ENCODE measurements around the gene HOMER2.
"Not testable (repeated sequence)": the region's sequence is repeated elsewhere in the genome, so short reads cannot be mapped to it uniquely, and the experiment has no call there.

HOMER2 gene

DNA sequence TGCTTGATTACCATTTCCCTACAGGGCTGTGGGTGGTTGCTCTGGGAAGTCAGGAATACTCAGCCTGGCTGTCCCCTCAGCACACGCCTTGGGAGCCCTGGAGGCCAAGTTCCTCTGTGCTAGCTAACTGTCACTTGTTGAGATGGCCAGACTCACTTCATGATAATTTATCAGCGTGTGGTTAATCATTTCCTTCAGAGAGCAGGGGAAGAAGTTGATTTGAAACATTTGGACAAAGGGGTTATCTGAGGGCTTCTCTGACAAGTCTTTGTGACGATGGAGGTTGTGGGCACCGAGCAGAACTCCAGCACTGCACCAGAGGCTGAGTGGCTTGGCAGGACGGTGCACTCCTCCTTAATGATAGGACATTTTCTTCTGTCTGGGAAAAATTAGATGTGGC is 81.2 kb downstream of the HOMER2 start:
- TF ChIP-seq RARB (CRISPR knock-in tag; IDR thresholded peaks at IDR 0.05) (no peak), ZNF70 (CRISPR knock-in tag; IDR thresholded peaks at IDR 0.05) (no peak), GLIS3 (CRISPR knock-in tag; IDR thresholded peaks at IDR 0.05) (no peak), ZFP3 (CRISPR knock-in tag; IDR thresholded peaks at IDR 0.05) (no peak), ZNF565 (CRISPR knock-in tag; conservative IDR thresholded peaks at IDR 0.05; ENCODE audit: low read depth) (no peak), TOX (CRISPR knock-in tag; IDR thresholded peaks at IDR 0.05; ENCODE audit: borderline replicate concordance) (no peak), ZFP30 (CRISPR knock-in tag; IDR thresholded peaks at IDR 0.05) (no peak), PPARA (CRISPR knock-in tag; IDR thresholded peaks at IDR 0.05; ENCODE audit: borderline replicate concordance) (no peak)
- TF ChIP-seq, protein P1, sequence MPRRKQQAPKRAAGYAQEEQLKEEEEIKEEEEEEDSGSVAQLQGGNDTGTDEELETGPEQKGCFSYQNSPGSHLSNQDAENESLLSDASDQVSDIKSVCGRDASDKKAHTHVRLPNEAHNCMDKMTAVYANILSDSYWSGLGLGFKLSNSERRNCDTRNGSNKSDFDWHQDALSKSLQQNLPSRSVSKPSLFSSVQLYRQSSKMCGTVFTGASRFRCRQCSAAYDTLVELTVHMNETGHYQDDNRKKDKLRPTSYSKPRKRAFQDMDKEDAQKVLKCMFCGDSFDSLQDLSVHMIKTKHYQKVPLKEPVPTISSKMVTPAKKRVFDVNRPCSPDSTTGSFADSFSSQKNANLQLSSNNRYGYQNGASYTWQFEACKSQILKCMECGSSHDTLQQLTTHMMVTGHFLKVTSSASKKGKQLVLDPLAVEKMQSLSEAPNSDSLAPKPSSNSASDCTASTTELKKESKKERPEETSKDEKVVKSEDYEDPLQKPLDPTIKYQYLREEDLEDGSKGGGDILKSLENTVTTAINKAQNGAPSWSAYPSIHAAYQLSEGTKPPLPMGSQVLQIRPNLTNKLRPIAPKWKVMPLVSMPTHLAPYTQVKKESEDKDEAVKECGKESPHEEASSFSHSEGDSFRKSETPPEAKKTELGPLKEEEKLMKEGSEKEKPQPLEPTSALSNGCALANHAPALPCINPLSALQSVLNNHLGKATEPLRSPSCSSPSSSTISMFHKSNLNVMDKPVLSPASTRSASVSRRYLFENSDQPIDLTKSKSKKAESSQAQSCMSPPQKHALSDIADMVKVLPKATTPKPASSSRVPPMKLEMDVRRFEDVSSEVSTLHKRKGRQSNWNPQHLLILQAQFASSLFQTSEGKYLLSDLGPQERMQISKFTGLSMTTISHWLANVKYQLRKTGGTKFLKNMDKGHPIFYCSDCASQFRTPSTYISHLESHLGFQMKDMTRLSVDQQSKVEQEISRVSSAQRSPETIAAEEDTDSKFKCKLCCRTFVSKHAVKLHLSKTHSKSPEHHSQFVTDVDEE (CRISPR knock-in tag; IDR thresholded peaks at IDR 0.05), result no peak
- TF ChIP-seq, protein P2, sequence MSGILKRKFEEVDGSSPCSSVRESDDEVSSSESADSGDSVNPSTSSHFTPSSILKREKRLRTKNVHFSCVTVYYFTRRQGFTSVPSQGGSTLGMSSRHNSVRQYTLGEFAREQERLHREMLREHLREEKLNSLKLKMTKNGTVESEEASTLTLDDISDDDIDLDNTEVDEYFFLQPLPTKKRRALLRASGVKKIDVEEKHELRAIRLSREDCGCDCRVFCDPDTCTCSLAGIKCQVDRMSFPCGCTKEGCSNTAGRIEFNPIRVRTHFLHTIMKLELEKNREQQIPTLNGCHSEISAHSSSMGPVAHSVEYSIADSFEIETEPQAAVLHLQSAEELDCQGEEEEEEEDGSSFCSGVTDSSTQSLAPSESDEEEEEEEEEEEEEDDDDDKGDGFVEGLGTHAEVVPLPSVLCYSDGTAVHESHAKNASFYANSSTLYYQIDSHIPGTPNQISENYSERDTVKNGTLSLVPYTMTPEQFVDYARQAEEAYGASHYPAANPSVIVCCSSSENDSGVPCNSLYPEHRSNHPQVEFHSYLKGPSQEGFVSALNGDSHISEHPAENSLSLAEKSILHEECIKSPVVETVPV (CRISPR knock-in tag; IDR thresholded peaks at IDR 0.05), result no peak
- TF ChIP-seq, protein P3, sequence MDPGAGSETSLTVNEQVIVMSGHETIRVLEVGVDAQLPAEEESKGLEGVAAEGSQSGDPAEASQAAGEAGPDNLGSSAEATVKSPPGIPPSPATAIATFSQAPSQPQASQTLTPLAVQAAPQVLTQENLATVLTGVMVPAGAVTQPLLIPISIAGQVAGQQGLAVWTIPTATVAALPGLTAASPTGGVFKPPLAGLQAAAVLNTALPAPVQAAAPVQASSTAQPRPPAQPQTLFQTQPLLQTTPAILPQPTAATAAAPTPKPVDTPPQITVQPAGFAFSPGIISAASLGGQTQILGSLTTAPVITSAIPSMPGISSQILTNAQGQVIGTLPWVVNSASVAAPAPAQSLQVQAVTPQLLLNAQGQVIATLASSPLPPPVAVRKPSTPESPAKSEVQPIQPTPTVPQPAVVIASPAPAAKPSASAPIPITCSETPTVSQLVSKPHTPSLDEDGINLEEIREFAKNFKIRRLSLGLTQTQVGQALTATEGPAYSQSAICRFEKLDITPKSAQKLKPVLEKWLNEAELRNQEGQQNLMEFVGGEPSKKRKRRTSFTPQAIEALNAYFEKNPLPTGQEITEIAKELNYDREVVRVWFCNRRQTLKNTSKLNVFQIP (CRISPR knock-in tag; IDR thresholded peaks at IDR 0.05; ENCODE audit: borderline replicate concordance, low read depth), result no peak
- no peak for ATAC-seq

DNA sequence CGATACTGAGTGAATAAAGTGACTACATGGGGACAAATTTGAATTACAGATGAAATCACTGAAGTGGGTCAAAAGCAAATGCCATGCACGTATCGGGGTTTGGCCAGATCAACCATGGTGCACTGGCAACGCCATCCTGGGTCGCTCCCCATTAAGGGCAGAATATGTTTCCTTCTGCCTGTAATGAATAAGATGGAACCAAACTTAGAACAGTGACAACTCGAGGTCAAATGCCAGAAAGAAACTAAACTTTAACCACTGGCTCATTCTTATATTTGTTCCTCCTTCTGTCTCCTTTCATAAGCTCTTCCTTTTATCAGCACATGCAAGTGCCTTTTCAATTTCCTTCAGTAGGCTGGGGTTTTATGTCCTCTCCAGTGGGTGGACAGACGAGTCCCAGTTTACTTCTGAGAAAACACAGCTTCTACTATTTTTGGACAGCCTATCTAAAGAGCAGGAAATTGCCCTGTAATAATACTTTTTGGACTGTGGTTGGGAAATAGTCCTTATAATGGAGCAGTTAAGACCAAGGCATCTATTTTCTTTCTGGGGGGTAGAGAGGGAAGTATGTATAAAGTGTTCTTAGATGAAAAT is 81.7 kb downstream of the HOMER2 start:
- TF ChIP-seq ZC3H10 (CRISPR knock-in tag; IDR thresholded peaks at IDR 0.05) (no peak), TOX (CRISPR knock-in tag; IDR thresholded peaks at IDR 0.05; ENCODE audit: borderline replicate concordance) (no peak), OSR1 (CRISPR knock-in tag; IDR thresholded peaks at IDR 0.05) (no peak), ZFP30 (CRISPR knock-in tag; IDR thresholded peaks at IDR 0.05) (no peak), ISL1 (CRISPR knock-in tag; IDR thresholded peaks at IDR 0.05) (no peak), ZNF565 (CRISPR knock-in tag; conservative IDR thresholded peaks at IDR 0.05; ENCODE audit: low read depth) (no peak), PPARA (CRISPR knock-in tag; IDR thresholded peaks at IDR 0.05; ENCODE audit: borderline replicate concordance) (no peak), TCF4 (CRISPR knock-in tag; IDR thresholded peaks at IDR 0.05; ENCODE audit: borderline replicate concordance) (no peak), RARB (CRISPR knock-in tag; IDR thresholded peaks at IDR 0.05) (no peak), BACH2 (CRISPR knock-in tag; IDR thresholded peaks at IDR 0.05; ENCODE audit: borderline replicate concordance) (no peak), SNAI2 (CRISPR knock-in tag; IDR thresholded peaks at IDR 0.05) (no peak), ZNF8 (CRISPR knock-in tag; IDR thresholded peaks at IDR 0.05) (no peak)
- TF ChIP-seq, protein P4, sequence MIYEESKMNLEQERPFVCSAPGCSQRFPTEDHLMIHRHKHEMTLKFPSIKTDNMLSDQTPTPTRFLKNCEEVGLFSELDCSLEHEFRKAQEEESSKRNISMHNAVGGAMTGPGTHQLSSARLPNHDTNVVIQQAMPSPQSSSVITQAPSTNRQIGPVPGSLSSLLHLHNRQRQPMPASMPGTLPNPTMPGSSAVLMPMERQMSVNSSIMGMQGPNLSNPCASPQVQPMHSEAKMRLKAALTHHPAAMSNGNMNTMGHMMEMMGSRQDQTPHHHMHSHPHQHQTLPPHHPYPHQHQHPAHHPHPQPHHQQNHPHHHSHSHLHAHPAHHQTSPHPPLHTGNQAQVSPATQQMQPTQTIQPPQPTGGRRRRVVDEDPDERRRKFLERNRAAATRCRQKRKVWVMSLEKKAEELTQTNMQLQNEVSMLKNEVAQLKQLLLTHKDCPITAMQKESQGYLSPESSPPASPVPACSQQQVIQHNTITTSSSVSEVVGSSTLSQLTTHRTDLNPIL (CRISPR knock-in tag; IDR thresholded peaks at IDR 0.05; ENCODE audit: low read depth), result no peak

DNA sequence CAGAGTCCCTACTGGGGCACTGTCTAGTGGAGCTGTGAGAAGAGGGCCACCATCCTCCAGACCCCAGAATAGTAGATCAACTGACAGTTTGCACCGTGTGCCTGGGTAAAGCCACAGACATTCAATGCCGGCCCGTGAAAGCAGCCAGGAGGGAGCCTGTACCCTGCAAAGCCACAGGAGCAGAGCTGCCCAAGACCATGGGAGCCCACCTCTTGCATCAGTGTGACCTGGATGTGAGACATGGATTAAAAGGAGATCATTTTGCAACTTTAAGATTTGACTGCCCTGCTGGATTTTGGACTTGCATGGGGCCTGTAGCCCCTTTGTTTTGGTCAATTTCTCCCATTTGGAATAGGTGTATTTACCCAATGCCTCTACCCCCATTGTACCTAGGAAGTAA is 86.5 kb downstream of the HOMER2 start:
- not testable (repeated sequence) for ATAC-seq

More for the DNA sequence above, 81.7 kb downstream of the HOMER2 start:
- ATAC-seq, result no peak

DNA sequence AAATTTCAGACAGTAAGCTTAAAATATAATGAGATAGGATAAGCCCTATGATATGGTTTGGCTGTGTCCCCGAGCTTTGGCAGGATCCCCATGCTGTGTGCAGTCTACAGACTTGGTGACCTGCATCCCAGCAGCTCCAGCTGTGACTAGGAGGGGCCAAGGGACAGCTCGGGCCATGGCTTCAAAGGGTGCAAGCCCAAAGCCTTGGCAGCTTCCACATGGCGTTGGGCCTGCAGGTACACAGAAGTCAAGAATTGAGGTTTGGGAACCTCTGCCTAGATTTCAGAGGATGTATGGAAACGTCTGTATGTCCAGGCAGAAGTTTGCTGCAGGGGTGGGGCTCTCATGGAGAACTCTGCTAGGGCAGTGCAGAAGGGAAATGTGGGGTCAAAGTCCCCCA is 86.9 kb downstream of the HOMER2 start:
- ATAC-seq, result not testable (repeated sequence)

DNA sequence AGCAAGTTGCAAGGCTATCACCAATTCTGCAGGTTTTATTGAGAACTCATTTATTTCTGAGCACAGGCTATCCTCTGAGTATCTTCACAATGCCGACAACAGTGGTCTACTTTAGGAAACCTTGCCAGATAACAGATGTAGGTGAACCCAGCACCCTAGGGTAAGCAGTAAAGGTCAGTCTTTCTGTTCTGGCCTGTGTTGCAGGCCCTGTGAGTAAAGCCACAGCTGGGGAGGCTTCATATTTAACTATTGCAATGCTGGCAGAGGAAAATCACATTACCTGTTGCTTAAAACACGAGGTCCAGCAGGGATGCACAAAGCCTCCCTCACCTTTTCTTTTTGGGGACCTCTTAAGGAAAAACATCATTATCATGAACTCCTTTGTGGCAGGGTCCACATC is 87.6 kb downstream of the HOMER2 start:
- TF ChIP-seq, protein P3 (CRISPR knock-in tag; IDR thresholded peaks at IDR 0.05; ENCODE audit: borderline replicate concordance, low read depth), result no peak
- TF ChIP-seq PPARA (CRISPR knock-in tag; IDR thresholded peaks at IDR 0.05; ENCODE audit: borderline replicate concordance) (no peak), OSR1 (CRISPR knock-in tag; IDR thresholded peaks at IDR 0.05) (no peak), ZNF8 (CRISPR knock-in tag; IDR thresholded peaks at IDR 0.05) (no peak), ISL1 (CRISPR knock-in tag; IDR thresholded peaks at IDR 0.05) (no peak), ZNF70 (CRISPR knock-in tag; IDR thresholded peaks at IDR 0.05) (no peak)
- TF ChIP-seq, protein P4 (CRISPR knock-in tag; IDR thresholded peaks at IDR 0.05; ENCODE audit: low read depth), result no peak
- ATAC-seq, result no peak

All from SK-N-SH treated with all-trans-retinoic acid at 6 μM for 48 hours (cell line).